Calu3 (cell line): Measurements from ENCODE around the gene CLCNKA. TPM values are rescaled to one million over a fixed set of nuclear protein-coding genes. Genes with fewer than 3 reads are reported as not detected.

Experiments used
- BruUV-seq: library from RNA; stranded (reverse); fragments of 400-500 nt; replicated peaks from 2 replicates; lab custom pipeline; 2021; lab: Mats Ljungman, UMichigan
- CTCF ChIA-PET: fragments of 300-600 bp; sonication (Branson Sonifier 250); formaldehyde crosslinking; loops from one replicate; lab custom pipeline; 2022; ENCODE audit warnings: antibody characterized with exemption; lab: Charles Lee
- DNase-seq: peaks from one replicate; pipeline ENCODE4 v3.0.0; 2022
- H3K27ac Mint-ChIP-seq: one replicate; pipeline ENCODE4 v1.8.0; 2022; ENCODE audit warnings: mixed read lengths; ENCODE audit not compliant: unreplicated experiment
- H3K27me3 Mint-ChIP-seq: one replicate; pipeline ENCODE4 v1.8.0; 2022; ENCODE audit warnings: mixed read lengths; ENCODE audit not compliant: unreplicated experiment
- H3K36me3 Mint-ChIP-seq: one replicate; pipeline ENCODE4 v1.8.0; 2022; ENCODE audit warnings: mild to moderate bottlenecking, moderate library complexity, mixed read lengths; ENCODE audit not compliant: insufficient read depth, unreplicated experiment
- H3K4me1 Mint-ChIP-seq: one replicate; pipeline ENCODE4 v1.8.0; 2022; ENCODE audit warnings: mild to moderate bottlenecking, low read depth, mixed read lengths; ENCODE audit not compliant: unreplicated experiment
- H3K4me3 Mint-ChIP-seq: one replicate; pipeline ENCODE4 v1.8.0; 2022; ENCODE audit warnings: mild to moderate bottlenecking, low read depth, moderate library complexity, mixed read lengths; ENCODE audit not compliant: unreplicated experiment
- H3K9me3 Mint-ChIP-seq: one replicate; pipeline ENCODE4 v1.8.0; 2022; ENCODE audit warnings: low read depth, mixed read lengths; ENCODE audit not compliant: unreplicated experiment
- intact Hi-C: fragments of 100-400 bp; cut with micrococcal nuclease; formaldehyde crosslinking; loops from one replicate; pipeline ENCODE4 v1.10.0; 2022; ENCODE audit not compliant: unreplicated experiment
- total RNA-seq: library from RNA; stranded (reverse); gene quantifications from 2 replicates; pipeline ENCODE4 v1.2.3, GENCODE V29; 2022
- TF ChIP-seq, protein P1 (sequence below): fragments of 200-600 bp; IDR thresholded peaks from one replicate; pipeline ENCODE4 v1.8.0; 2022; ENCODE audit warnings: antibody characterized with exemption; ENCODE audit not compliant: unreplicated experiment

The CLCNKA gene
- total RNA-seq, 1 experiment from 2014 or later = not detected

DNA sequence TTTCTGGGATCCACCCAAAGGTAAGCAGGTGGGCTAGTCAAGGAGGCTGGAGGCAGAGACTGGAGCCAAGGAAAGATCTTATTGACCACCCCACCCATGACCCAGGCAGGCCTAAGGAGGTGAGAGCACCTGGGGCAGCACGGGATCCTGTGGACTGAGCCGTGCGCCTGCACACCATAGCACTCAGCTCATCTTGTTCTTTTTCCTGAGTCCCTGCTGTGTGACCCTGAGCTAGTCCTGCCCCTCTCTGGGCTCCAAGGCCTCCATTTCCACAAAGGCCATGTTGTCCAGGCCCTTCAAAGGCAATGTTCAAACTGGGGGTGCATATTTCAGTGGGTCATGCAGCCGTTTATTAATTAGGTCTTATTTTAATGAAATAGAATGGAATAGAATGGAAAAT, 44.4 kb downstream of the CLCNKA start:
- no peak overlapping the region for H3K27ac Mint-ChIP-seq
- intact Hi-C loops = no loop called here
- H3K27me3 Mint-ChIP-seq = peaks cover 27% of the 10 kb centered on the region
- H3K4me3 Mint-ChIP-seq = no peak overlapping the region
- no TSS peak for BruUV-seq
- CTCF ChIA-PET = interaction anchor here (0.6 kb wide), 1 partner anchor 65 kb away, joined by 4 read pairs; no protein-coding TSS in a partner anchor
- DNase-seq = no peak
- H3K36me3 Mint-ChIP-seq = no peaks in the 10 kb centered on the region
- H3K9me3 Mint-ChIP-seq = no peaks in the 10 kb centered on the region
- TF ChIP-seq, protein P1, sequence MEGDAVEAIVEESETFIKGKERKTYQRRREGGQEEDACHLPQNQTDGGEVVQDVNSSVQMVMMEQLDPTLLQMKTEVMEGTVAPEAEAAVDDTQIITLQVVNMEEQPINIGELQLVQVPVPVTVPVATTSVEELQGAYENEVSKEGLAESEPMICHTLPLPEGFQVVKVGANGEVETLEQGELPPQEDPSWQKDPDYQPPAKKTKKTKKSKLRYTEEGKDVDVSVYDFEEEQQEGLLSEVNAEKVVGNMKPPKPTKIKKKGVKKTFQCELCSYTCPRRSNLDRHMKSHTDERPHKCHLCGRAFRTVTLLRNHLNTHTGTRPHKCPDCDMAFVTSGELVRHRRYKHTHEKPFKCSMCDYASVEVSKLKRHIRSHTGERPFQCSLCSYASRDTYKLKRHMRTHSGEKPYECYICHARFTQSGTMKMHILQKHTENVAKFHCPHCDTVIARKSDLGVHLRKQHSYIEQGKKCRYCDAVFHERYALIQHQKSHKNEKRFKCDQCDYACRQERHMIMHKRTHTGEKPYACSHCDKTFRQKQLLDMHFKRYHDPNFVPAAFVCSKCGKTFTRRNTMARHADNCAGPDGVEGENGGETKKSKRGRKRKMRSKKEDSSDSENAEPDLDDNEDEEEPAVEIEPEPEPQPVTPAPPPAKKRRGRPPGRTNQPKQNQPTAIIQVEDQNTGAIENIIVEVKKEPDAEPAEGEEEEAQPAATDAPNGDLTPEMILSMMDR = no peak
- peaks cover 21% of the 10 kb centered on the region for H3K4me1 Mint-ChIP-seq

DNA sequence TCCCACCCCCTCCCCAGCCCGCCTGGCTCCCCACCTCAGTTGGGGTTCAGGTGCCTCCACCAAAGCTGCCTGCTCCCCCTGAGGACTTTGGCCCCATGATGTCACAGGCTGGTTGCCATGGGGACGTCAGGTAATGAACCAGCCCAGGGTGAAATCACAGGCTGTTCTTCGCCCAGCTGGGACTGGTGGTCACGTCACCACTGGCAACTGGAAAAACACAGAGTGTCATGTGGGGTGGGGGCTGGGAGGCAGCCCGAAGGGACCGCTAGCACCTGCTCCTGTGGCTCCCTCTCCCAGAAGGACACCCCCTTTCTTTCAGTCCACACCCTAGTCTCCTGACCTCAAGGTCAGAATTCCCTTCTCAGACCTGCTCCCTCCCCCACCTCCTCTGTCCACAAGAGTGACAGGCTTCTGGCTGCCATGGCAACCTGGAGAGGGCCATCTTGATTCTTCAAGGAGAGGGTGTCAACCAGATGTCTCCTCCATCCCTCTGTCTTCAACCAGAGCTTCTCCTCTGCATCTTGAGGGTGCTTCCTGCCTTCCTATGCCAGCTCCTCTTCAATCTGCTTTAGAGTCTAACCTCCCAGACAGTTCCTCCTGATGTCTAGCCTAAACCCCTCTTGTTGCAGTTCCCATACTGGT, 45.4 kb downstream of the CLCNKA start:
- peaks cover 21% of the 10 kb centered on the region for H3K4me1 Mint-ChIP-seq
- H3K36me3 Mint-ChIP-seq = no peaks in the 10 kb centered on the region
- intact Hi-C loops = no loop called here
- H3K4me3 Mint-ChIP-seq = no peak overlapping the region
- CTCF ChIA-PET = interaction anchor here (0.6 kb wide), 1 partner anchor 17 kb away, joined by 4 read pairs; no protein-coding TSS in a partner anchor
- peak; percentile 70 for DNase-seq
- no peaks in the 10 kb centered on the region for H3K9me3 Mint-ChIP-seq
- TF ChIP-seq, protein P1 = no peak
- H3K27me3 Mint-ChIP-seq = peaks cover 24% of the 10 kb centered on the region
- BruUV-seq = no TSS peak
- H3K27ac Mint-ChIP-seq = peak overlapping the region; percentile 67

DNA sequence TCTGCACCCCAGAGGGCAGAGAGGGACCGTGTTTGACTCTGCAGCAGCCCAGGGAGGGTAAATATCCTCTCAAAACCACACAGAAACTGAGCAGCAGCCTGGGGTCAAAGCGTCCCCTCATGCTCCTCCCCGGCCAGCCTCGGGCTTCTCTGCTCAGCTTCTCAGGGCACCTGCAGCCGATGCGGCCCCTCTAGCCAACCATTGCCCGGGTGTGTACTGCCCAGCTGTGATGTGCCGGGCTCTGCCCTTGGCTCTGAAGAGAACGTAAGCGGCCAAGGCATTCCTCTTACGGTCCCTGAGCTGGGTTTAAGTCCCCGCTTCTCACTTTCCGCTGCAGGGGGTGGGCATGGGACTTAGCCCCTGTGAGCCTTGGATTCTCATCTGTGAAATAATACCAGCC, 46.1 kb downstream of the CLCNKA start:
- no peak for DNase-seq
- no peaks in the 10 kb centered on the region for H3K9me3 Mint-ChIP-seq
- H3K4me1 Mint-ChIP-seq = peaks cover 21% of the 10 kb centered on the region
- TF ChIP-seq, protein P1 = no peak
- no peak overlapping the region for H3K4me3 Mint-ChIP-seq
- BruUV-seq = no TSS peak
- peaks cover 24% of the 10 kb centered on the region for H3K27me3 Mint-ChIP-seq
- H3K27ac Mint-ChIP-seq = peak overlapping the region; percentile 67
- CTCF ChIA-PET = no interaction called here
- intact Hi-C loops = no loop called here
- H3K36me3 Mint-ChIP-seq = no peaks in the 10 kb centered on the region

DNA sequence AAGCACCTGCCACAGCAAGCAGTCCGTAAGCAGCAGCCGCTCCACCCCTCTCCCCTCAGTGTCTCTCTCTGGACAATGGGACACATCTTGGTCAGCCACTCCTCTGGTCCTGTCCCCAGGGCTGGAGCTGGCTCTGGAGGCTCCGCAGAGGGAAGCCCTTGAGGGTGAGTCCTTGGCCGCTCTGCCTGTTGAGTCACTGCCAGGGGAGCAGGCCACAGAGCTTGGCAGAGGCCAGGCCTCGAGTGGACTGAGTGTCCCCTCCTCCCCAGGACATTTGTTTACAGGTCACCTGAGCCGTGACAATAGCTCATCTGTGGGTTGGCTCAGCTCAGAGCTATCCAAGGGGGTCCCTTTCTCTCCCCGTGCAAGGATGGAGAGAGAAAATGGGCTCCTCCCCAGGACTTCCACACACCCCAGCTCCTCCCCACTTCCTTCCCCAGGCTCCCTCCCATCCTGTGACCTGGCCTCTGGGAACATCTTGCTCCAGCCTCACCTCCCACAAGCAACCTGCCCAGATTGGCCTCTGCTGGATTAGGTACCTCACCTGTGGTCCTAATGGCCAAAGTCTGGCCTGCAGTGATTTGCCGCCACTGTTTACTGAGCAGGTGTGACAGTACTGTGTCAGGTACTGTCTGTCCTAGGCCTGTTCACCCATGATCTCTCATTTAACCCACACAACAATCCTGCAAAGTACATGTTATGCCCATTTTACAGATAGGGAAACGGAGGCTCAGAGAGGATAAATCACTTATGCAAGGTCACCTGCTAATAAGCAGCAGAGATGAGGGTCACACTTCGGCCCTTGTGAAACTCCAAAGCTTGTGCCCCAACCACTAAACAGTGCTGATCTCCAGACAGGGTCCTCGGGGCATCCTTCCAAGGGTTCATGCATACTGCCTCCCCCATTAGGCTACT, 46.8 kb downstream of the CLCNKA start:
- Mint-ChIP-seq H3K27ac (no peak overlapping the region), H3K36me3 (no peaks in the 10 kb centered on the region), H3K9me3 (no peaks in the 10 kb centered on the region), H3K4me1 (peaks cover 21% of the 10 kb centered on the region), H3K4me3 (no peak overlapping the region), H3K27me3 (peaks cover 22% of the 10 kb centered on the region)
- CTCF ChIA-PET = no interaction called here
- no TSS peak for BruUV-seq
- TF ChIP-seq, protein P1 = no peak
- DNase-seq = no peak
- intact Hi-C loops = no loop called here
